Measurements from ENCODE around the gene ZNF668. TPM values are rescaled to one million over a fixed set of nuclear protein-coding genes. Genes with fewer than 3 reads are reported as not detected.
A peak's percentile ranks its signal among the peaks of the same experiment; 100 is the strongest.

Gene ZNF668
- total and polyA plus RNA-seq, 2 of the 13 experiments (the other 11 are each of a cell fraction or from before 2014, with no cell fraction given), result 3.8 to 9.8 TPM

- no peak for TF ChIP-seq GRHL1 (CRISPR knock-in tag; conservative IDR thresholded peaks at IDR 0.05)
- no peak for TF ChIP-seq GLMP (CRISPR knock-in tag; IDR thresholded peaks at IDR 0.05; ENCODE audit: borderline replicate concordance)
- TF ChIP-seq ZNF556 (CRISPR knock-in tag; IDR thresholded peaks at IDR 0.05; ENCODE audit: borderline replicate concordance), result no peak
- no peak for TF ChIP-seq ZFP37 (CRISPR knock-in tag; IDR thresholded peaks at IDR 0.05; ENCODE audit: borderline replicate concordance)
- TF ChIP-seq CENPBD1 (CRISPR knock-in tag; IDR thresholded peaks at IDR 0.05; ENCODE audit: borderline replicate concordance, low read depth), result no peak
- peak; percentile 66; the same call in 1 of the 2 replicates for TF ChIP-seq KDM5B (CRISPR knock-in tag; IDR thresholded peaks at IDR 0.05; ENCODE audit: borderline replicate concordance)
- TF ChIP-seq ZFAT (CRISPR knock-in tag; conservative IDR thresholded peaks at IDR 0.05), result no peak
- TF ChIP-seq ARNT2 (CRISPR knock-in tag; IDR thresholded peaks at IDR 0.05; ENCODE audit: low read depth), result no peak
- no peak for TF ChIP-seq GPBP1L1 (CRISPR knock-in tag; IDR thresholded peaks at IDR 0.05)
- no peak for TF ChIP-seq MLLT10 (CRISPR knock-in tag; IDR thresholded peaks at IDR 0.05)
- TF ChIP-seq ISL2 (CRISPR knock-in tag; IDR thresholded peaks at IDR 0.05), result no peak
- TF ChIP-seq IRF1 (CRISPR knock-in tag; IDR thresholded peaks at IDR 0.05; ENCODE audit: low read depth), result no peak
- no peak for TF ChIP-seq BRF2 (CRISPR knock-in tag; IDR thresholded peaks at IDR 0.05)
- no peak for TF ChIP-seq MXD1 (CRISPR knock-in tag; IDR thresholded peaks at IDR 0.05)
- no peak for TF ChIP-seq ZNF644 (CRISPR knock-in tag; IDR thresholded peaks at IDR 0.05; ENCODE audit: low read depth)
- no peak for TF ChIP-seq ZNF251 (CRISPR knock-in tag; IDR thresholded peaks at IDR 0.05)
- TF ChIP-seq ZNF790 (CRISPR knock-in tag; IDR thresholded peaks at IDR 0.05; ENCODE audit: borderline replicate concordance), result no peak
- TF ChIP-seq CEBPZ (IDR thresholded peaks at IDR 0.05; ENCODE audit: low read length), result no peak
Measured at GRCh38 chr16:31016018-31016417, 58.0 kb downstream of the ZNF668 start (continued).

Measured in HepG2 (cell line).